SK-N-SH (cell line): ENCODE results near the gene AGBL1. TPM values are rescaled to one million over a fixed set of nuclear protein-coding genes. Genes with fewer than 3 reads are reported as not detected.

Experiments used
- CTCF ChIA-PET: fragments of 300-600, 350-600 bp; formaldehyde crosslinking; extraction: SDS; loops from one replicate; lab custom pipeline; 2021; lab: Yijun Ruan, JAX
- POLR2A ChIA-PET: fragments of 350-600 bp; sonication (Branson Sonifier 250); formaldehyde crosslinking; extraction: SDS; loops from one replicate; lab custom pipeline; 2020; ENCODE audit warnings: antibody characterized with exemption, inconsistent platforms; lab: Yijun Ruan, JAX
- DNase-seq: peaks from one replicate; pipeline ENCODE4 v3.0.0; 2012
- H2AFZ ChIP-seq: fragments of 200-600 bp; sonication (generic); 2 replicates; pipeline ENCODE4 v1.8.1; 2016; ENCODE audit warnings: antibody characterized with exemption, mild to moderate bottlenecking, low read depth
- H3F3A ChIP-seq: fragments of 200-600 bp; sonication (generic); replicated peaks from 2 replicates; pipeline ENCODE3; 2016; ENCODE audit warnings: antibody characterized with exemption, mild to moderate bottlenecking; ENCODE audit not compliant: insufficient read depth
- H3K27ac ChIP-seq, 2 experiments: fragments of 200-500 bp in 1 of 2; fragments of 200-600 bp in 1 of 2; sonication (Bioruptor generic) in 1 of 2; sonication (generic), shearing (Covaris generic) in 1 of 2; 2 replicates each; pipeline versions ENCODE4 v1.5.1 to v1.6.1; 2014 to 2016; ENCODE audit warnings: low read depth in 2 of 2, inconsistent platforms in 1 of 2, low read length in 1 of 2, mild to moderate bottlenecking in 1 of 2, mixed read lengths in 1 of 2
- H3K27me3 ChIP-seq: fragments of 200-600 bp; sonication (generic), shearing (Covaris generic); 2 replicates; pipeline ENCODE4 v1.6.1; 2016; ENCODE audit warnings: mixed run types; ENCODE audit not compliant: insufficient read depth
- H3K36me3 ChIP-seq, 2 experiments: fragments of 200-500 bp in 1 of 2; fragments of 200-600 bp in 1 of 2; sonication (Bioruptor generic) in 1 of 2; sonication (generic) in 1 of 2; replicated peaks in 1 of 2; 2 replicates each; pipeline versions ENCODE3 to v1.5.1; 2014 to 2016; ENCODE audit warnings: low read length in 1 of 2, mild to moderate bottlenecking in 1 of 2; ENCODE audit not compliant: insufficient read depth in 2 of 2, control insufficient read depth in 1 of 2
- H3K4me1 ChIP-seq, 2 experiments: fragments of 200-500 bp in 1 of 2; fragments of 200-600 bp in 1 of 2; sonication (Bioruptor generic) in 1 of 2; sonication (generic), shearing (Covaris generic) in 1 of 2; 2 replicates each; pipeline versions ENCODE4 v1.5.1 to v1.6.1; 2014 to 2016; ENCODE audit warnings: low read depth in 1 of 2, low read length in 1 of 2, mixed run types in 1 of 2; ENCODE audit not compliant: insufficient read depth in 2 of 2, control insufficient read depth in 1 of 2
- H3K4me2 ChIP-seq: fragments of 200-600 bp; sonication (generic), shearing (Covaris generic); 2 replicates; pipeline ENCODE4 v1.6.1; 2017; ENCODE audit warnings: mixed run types
- H3K4me3 ChIP-seq, 2 experiments: fragments of 200-500 bp in 1 of 2; fragments of 200-600 bp in 1 of 2; sonication (Bioruptor generic) in 1 of 2; sonication (generic), shearing (Covaris generic) in 1 of 2; 2 replicates each; pipeline versions ENCODE4 v1.5.1 to v1.8.1; 2014 to 2016; ENCODE audit warnings: low read depth in 2 of 2, inconsistent platforms in 1 of 2, low read length in 1 of 2, mild to moderate bottlenecking in 1 of 2, mixed read lengths in 1 of 2, moderate library complexity in 1 of 2
- H3K79me2 ChIP-seq: fragments of 200-600 bp; sonication (generic); 2 replicates; pipeline ENCODE4 v1.8.1; 2017; ENCODE audit warnings: mild to moderate bottlenecking; ENCODE audit not compliant: insufficient read depth
- H3K9ac ChIP-seq: fragments of 200-600 bp; sonication (generic); 2 replicates; pipeline ENCODE4 v1.6.1; 2017; ENCODE audit warnings: mixed run types
- H3K9me2 ChIP-seq: fragments of 200-600 bp; sonication (generic); 2 replicates; pipeline ENCODE4 v1.6.1; 2017; ENCODE audit warnings: mixed run types
- H3K9me3 ChIP-seq: fragments of 200-600 bp; sonication (generic); 2 replicates; pipeline ENCODE4 v1.6.1; 2017; ENCODE audit warnings: mixed run types, mild to moderate bottlenecking, moderate library complexity
- H4K20me1 ChIP-seq: fragments of 200-600 bp; sonication (generic); 2 replicates; pipeline ENCODE4 v1.6.1; 2017; ENCODE audit warnings: mild to moderate bottlenecking, mixed run types; ENCODE audit not compliant: insufficient read depth
- CHD2 ChIP-seq: fragments of 150-350 bp; IDR thresholded peaks from 2 replicates; pipeline ENCODE4 v1.6.1; 2018; ENCODE audit warnings: low read length; ENCODE audit not compliant: partially characterized antibody
- EZH2phosphoT487 ChIP-seq: fragments of 200-600 bp; sonication (generic); IDR thresholded peaks from 2 replicates; pipeline ENCODE4 v1.6.1; 2017; ENCODE audit warnings: low read depth, mixed run types, mild to moderate bottlenecking, antibody characterized with exemption, moderate library complexity, borderline replicate concordance
- FOXJ3 ChIP-seq: sonication (generic); formaldehyde crosslinking; IDR thresholded peaks from 2 replicates; pipeline ENCODE4 v1.5.1; 2020; ENCODE audit warnings: mild to moderate bottlenecking, missing genetic modification reagents
- GABPA ChIP-seq: IDR thresholded peaks from 2 replicates; pipeline ENCODE4 v1.4.0; 2012; ENCODE audit warnings: low read depth, mild to moderate bottlenecking
- GATA2 ChIP-seq: sonication (generic); formaldehyde crosslinking; IDR thresholded peaks from 2 replicates; pipeline ENCODE4 v1.5.0; 2020; ENCODE audit warnings: mild to moderate bottlenecking, missing genetic modification reagents
- MEF2A ChIP-seq: IDR thresholded peaks from 2 replicates; pipeline ENCODE4 v1.4.0; 2012; ENCODE audit warnings: low read depth, borderline replicate concordance
- MXI1 ChIP-seq: IDR thresholded peaks from 2 replicates; pipeline ENCODE4 v1.6.1; 2012; ENCODE audit warnings: mild to moderate bottlenecking, low read depth, low read length, improper control_type of control experiment
- NFIC ChIP-seq: IDR thresholded peaks from 2 replicates; pipeline ENCODE4 v1.4.0; 2012; ENCODE audit warnings: borderline replicate concordance
- PBX3 ChIP-seq: IDR thresholded peaks from 2 replicates; pipeline ENCODE4; 2012
- REST ChIP-seq: IDR thresholded peaks from 2 replicates; pipeline ENCODE4 v1.6.1; 2012; ENCODE audit warnings: mild to moderate bottlenecking, low read depth, low read length, moderate library complexity
- RXRA ChIP-seq: IDR thresholded peaks from 2 replicates; pipeline ENCODE4 v1.4.0; 2012; ENCODE audit warnings: low read depth, mild to moderate bottlenecking, borderline replicate concordance
- SIN3A ChIP-seq: IDR thresholded peaks from 2 replicates; pipeline ENCODE4 v1.6.1; 2012; ENCODE audit warnings: low read depth, mild to moderate bottlenecking, low read length, moderate library complexity, borderline replicate concordance
- TAF1 ChIP-seq: IDR thresholded peaks from 2 replicates; pipeline ENCODE4 v1.6.1; 2012; ENCODE audit warnings: low read depth, mild to moderate bottlenecking, low read length, moderate library complexity, borderline replicate concordance
- TCF12 ChIP-seq: IDR thresholded peaks from 2 replicates; pipeline ENCODE4 v1.4.0; 2012
- USF2 ChIP-seq: fragments of 150-350 bp; IDR thresholded peaks from 2 replicates; pipeline ENCODE4 v1.6.1; 2017; ENCODE audit warnings: antibody characterized with exemption, low read length, low read depth, borderline replicate concordance
- YY1 ChIP-seq: IDR thresholded peaks from 2 replicates; pipeline ENCODE4 v1.4.0; 2012; ENCODE audit warnings: low read depth, mild to moderate bottlenecking
- WGBS: methylation state at CpG from one replicate; pipeline ENCODE4 v1.1.6; 2017; ENCODE audit warnings: low lambda C conversion rate; 5-methylcytosine and 5-hydroxymethylcytosine counted together
- polyA plus RNA-seq, 3 experiments: library from polyadenylated mRNA; depleted of rRNA; stranded (reverse); fragments of >200 nt; gene quantifications; 2 replicates each; pipeline ENCODE4 v1.2.3, GENCODE V29; 2012

Gene AGBL1
- polyA plus RNA-seq, 1 of the 3 experiments (the other 2 are of a cell fraction), result not detected

GRCh38 chr15:86664581-86664980 lies 584.9 kb downstream of the AGBL1 start (continued):
- TF ChIP-seq REST, result no peak
- no peak for TF ChIP-seq CHD2

GRCh38 chr15:86676002-86676401 lies 596.3 kb downstream of the AGBL1 start:
- Histone ChIP-seq H4K20me1 (no peaks in the 10 kb centered on the region), H3K36me3 (peaks cover 0 to 2% of the 10 kb centered on the region in 2 experiments), H3K27me3 (no peaks in the 10 kb centered on the region), H3K9me3 (no peaks in the 10 kb centered on the region), H3K79me2 (no peaks in the 10 kb centered on the region), H3K9ac (no peak overlapping the region), H3F3A (no peaks in the 10 kb centered on the region), H2AFZ (no peak overlapping the region), H3K9me2 (no peaks in the 10 kb centered on the region), H3K4me2 (no peak overlapping the region), H3K27ac (no peak overlapping the region), H3K4me1 (no peaks in the 10 kb centered on the region), H3K4me3 (no peak overlapping the region)
- WGBS, result 72% methylated on average over 4 of the region's 4 CpGs
- DNase-seq, result no peak
- POLR2A ChIA-PET, result no interaction called here
- CTCF ChIA-PET, result no interaction called here
- TF ChIP-seq TCF12, result no peak
- no peak for TF ChIP-seq MEF2A
- TF ChIP-seq USF2, result no peak
- TF ChIP-seq PBX3, result no peak
- no peak for TF ChIP-seq MXI1
- TF ChIP-seq SIN3A, result no peak
- TF ChIP-seq NFIC, result no peak

- POLR2A ChIA-PET, result no interaction called here
- TF ChIP-seq EZH2phosphoT487 (no peak), TAF1 (no peak), FOXJ3 (CRISPR knock-in tag) (no peak), GATA2 (CRISPR knock-in tag) (no peak), REST (no peak), TCF12 (no peak), YY1 (no peak), CHD2 (no peak), GABPA (no peak), MXI1 (no peak), RXRA (no peak)
These were observed 597.6 kb downstream of the AGBL1 start for GRCh38 chr15:86677278-86677677.

More at GRCh38 chr15:86677278-86677677, 597.6 kb downstream of the AGBL1 start:
- no peaks in the 10 kb centered on the region for H4K20me1 ChIP-seq
- no peak overlapping the region for H2AFZ ChIP-seq
- H3K9ac ChIP-seq, result no peak overlapping the region
- DNase-seq, result no peak
- no peaks in the 10 kb centered on the region for H3K9me2 ChIP-seq
- no peak overlapping the region for H3K4me3 ChIP-seq
- WGBS, result 54% methylated on average over 6 of the region's 6 CpGs
- CTCF ChIA-PET, result interaction anchor here (0.6 kb wide), 1 partner anchor 1894 kb away, joined by 3 read pairs; no protein-coding TSS in a partner anchor
- no peaks in the 10 kb centered on the region for H3F3A ChIP-seq
- H3K27ac ChIP-seq, result no peak overlapping the region
- no peaks in the 10 kb centered on the region for H3K79me2 ChIP-seq
- no peak overlapping the region for H3K4me2 ChIP-seq
- H3K27me3 ChIP-seq, result no peaks in the 10 kb centered on the region
- no peaks in the 10 kb centered on the region for H3K9me3 ChIP-seq
- no peaks in the 10 kb centered on the region for H3K4me1 ChIP-seq
- H3K36me3 ChIP-seq, result peaks cover 0 to 2% of the 10 kb centered on the region in 2 experiments
